ENCODE data around the gene SLC39A13. TPM values are rescaled to one million over a fixed set of nuclear protein-coding genes. Genes with fewer than 3 reads are reported as not detected.

SLC39A13 gene
- total RNA-seq, 1 experiment from 2014 or later: 50.2 TPM

DNA sequence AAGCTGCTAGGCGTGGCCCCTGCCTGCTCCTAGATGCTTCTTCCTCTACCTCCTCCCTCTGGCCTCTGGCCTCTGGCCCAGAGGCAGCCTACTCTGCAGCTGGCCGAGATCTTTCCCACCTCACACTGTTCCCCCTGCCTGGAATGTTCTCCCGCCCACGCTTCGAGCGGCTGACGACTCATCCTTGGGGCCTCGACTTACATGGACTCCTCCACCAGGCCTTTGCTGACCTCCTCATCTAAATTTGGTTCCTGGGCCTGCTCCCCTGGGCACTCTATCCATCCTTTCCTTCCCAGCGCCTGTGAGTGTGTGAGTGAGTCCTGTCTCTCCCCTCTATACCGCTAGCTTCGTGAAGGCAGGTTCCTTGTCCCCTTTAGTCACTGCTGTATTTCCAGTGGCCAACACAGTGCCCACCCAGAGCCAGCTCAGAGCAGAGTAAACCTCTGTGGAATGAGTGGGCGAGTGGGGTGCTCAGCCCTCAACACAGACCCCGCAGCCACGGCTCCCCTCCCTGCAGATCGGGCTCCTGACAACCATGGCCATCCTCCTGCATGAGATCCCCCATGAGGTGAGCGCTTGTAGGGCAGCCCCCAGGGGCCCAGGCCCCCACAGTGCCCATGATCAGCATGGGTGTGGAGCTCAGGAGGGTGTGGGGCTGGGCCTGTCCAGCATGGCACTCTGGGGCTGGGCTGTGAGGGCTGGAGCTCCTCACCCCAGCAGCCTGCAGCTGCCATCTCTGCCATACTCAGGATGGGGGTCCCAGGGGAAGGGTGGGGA, 5.7 kb downstream of the SLC39A13 start:
- DNase-seq (ENCODE audit: low read depth, low spot score) (no peak), ATAC-seq (no peak)
- in situ Hi-C loops (cut with HindIII; ENCODE audit: low pct_unique_long_range_greater_than_20kb, low sequenced_read_pairs) (no loop called here), intact Hi-C loops (cut with micrococcal nuclease; ENCODE audit: unreplicated experiment) (no loop called here)
- H3K4me3 ChIP-seq (ENCODE audit: low read depth in 2 of 2, low read length in 2 of 2): no peak overlapping the region
- H3K27me3 ChIP-seq (ENCODE audit: control insufficient read depth, insufficient read depth, low read length): no peaks in the 10 kb centered on the region
- peaks cover 34% of the 10 kb centered on the region for H3K4me1 ChIP-seq (ENCODE audit: control insufficient read depth, insufficient read depth, low read length)
- H3K36me3 ChIP-seq (ENCODE audit: control insufficient read depth, insufficient read depth, low read length): no peaks in the 10 kb centered on the region
- POLR2A ChIA-PET: interaction anchor here (0.6 kb wide), 1 partner anchor 456 kb away, joined by 8 read pairs; no protein-coding TSS in a partner anchor
- BruUV-seq (replicated peaks): no TSS peak
- H3K9me3 ChIP-seq (ENCODE audit: control insufficient read depth, insufficient read depth, low read depth, low read length): no peaks in the 10 kb centered on the region
- TF ChIP-seq REST (IDR thresholded peaks at IDR 0.05; ENCODE audit: insufficient read depth in 1 of 2, low read depth in 2 of 2, low read length in 1 of 2) (no peak), SIN3A (IDR thresholded peaks at IDR 0.05; ENCODE audit: borderline replicate concordance, insufficient read depth, low read depth, low read length) (no peak), POLR2AphosphoS5 (IDR thresholded peaks at IDR 0.05; ENCODE audit: low read depth, low read length) (no peak), TCF7L2 (IDR thresholded peaks at IDR 0.05; ENCODE audit: low read depth, low read length) (no peak)
- TF ChIP-seq, protein P1, sequence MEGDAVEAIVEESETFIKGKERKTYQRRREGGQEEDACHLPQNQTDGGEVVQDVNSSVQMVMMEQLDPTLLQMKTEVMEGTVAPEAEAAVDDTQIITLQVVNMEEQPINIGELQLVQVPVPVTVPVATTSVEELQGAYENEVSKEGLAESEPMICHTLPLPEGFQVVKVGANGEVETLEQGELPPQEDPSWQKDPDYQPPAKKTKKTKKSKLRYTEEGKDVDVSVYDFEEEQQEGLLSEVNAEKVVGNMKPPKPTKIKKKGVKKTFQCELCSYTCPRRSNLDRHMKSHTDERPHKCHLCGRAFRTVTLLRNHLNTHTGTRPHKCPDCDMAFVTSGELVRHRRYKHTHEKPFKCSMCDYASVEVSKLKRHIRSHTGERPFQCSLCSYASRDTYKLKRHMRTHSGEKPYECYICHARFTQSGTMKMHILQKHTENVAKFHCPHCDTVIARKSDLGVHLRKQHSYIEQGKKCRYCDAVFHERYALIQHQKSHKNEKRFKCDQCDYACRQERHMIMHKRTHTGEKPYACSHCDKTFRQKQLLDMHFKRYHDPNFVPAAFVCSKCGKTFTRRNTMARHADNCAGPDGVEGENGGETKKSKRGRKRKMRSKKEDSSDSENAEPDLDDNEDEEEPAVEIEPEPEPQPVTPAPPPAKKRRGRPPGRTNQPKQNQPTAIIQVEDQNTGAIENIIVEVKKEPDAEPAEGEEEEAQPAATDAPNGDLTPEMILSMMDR (IDR thresholded peaks at IDR 0.05): no peak
- CTCF ChIA-PET: interaction anchor here (0.7 kb wide), 1 partner anchor 40 kb away, joined by 4 read pairs; no protein-coding TSS in a partner anchor
- H3K27ac ChIP-seq (ENCODE audit: low read length): no peak overlapping the region; the same call in 1 of the 2 replicates

GRCh38 chr11:47414685-47415070, 6.3 kb downstream of the SLC39A13 start:
- ATAC-seq (no peak), DNase-seq (ENCODE audit: low read depth, low spot score) (no peak)
- Histone ChIP-seq H3K36me3 (ENCODE audit: control insufficient read depth, insufficient read depth, low read length) (no peaks in the 10 kb centered on the region), H3K9me3 (ENCODE audit: control insufficient read depth, insufficient read depth, low read depth, low read length) (no peaks in the 10 kb centered on the region), H3K27ac (ENCODE audit: low read length) (no peak overlapping the region), H3K4me3 (ENCODE audit: low read depth in 2 of 2, low read length in 2 of 2) (no peak overlapping the region), H3K4me1 (ENCODE audit: control insufficient read depth, insufficient read depth, low read length) (peaks cover 29% of the 10 kb centered on the region), H3K27me3 (ENCODE audit: control insufficient read depth, insufficient read depth, low read length) (no peaks in the 10 kb centered on the region)
- in situ Hi-C loops (cut with HindIII; ENCODE audit: low pct_unique_long_range_greater_than_20kb, low sequenced_read_pairs): no loop called here
- ChIA-PET CTCF (interaction anchor here (0.7 kb wide), 1 partner anchor 40 kb away, joined by 4 read pairs; no protein-coding TSS in a partner anchor), POLR2A (interaction anchor here (0.6 kb wide), 2 partner anchors 14 to 455 kb away, joined by 8 read pairs; no protein-coding TSS in a partner anchor)
- intact Hi-C loops (cut with micrococcal nuclease; ENCODE audit: unreplicated experiment): no loop called here
- no TSS peak for BruUV-seq (replicated peaks)
- TF ChIP-seq TCF7L2 (IDR thresholded peaks at IDR 0.05; ENCODE audit: low read depth, low read length) (no peak), REST (IDR thresholded peaks at IDR 0.05; ENCODE audit: insufficient read depth in 1 of 2, low read depth in 2 of 2, low read length in 1 of 2) (no peak), SIN3A (IDR thresholded peaks at IDR 0.05; ENCODE audit: borderline replicate concordance, insufficient read depth, low read depth, low read length) (no peak), POLR2AphosphoS5 (IDR thresholded peaks at IDR 0.05; ENCODE audit: low read depth, low read length) (no peak)
- TF ChIP-seq, protein P1 (IDR thresholded peaks at IDR 0.05): no peak
